Neural cell (in vitro differentiated cells): Measurements from ENCODE around the gene HHATL.

Source experiments
- CTCF ChIP-seq: fragments of 450-650 bp; IDR thresholded peaks from 2 replicates; pipeline ENCODE4 v1.5.1; 2014; ENCODE audit warnings: antibody characterized with exemption, mild to moderate bottlenecking, moderate library complexity; ENCODE audit not compliant: poor library complexity, severe bottlenecking
- EP300 ChIP-seq: fragments of 450-650 bp; conservative IDR thresholded peaks from 2 replicates; pipeline ENCODE4 v1.6.1; 2014; ENCODE audit warnings: antibody characterized with exemption, mild to moderate bottlenecking, moderate library complexity; ENCODE audit not compliant: poor library complexity, severe bottlenecking
- EZH2 ChIP-seq: fragments of 200-600, 300-800 bp; shearing (Covaris generic), sonication (generic); IDR thresholded peaks from 2 replicates; pipeline ENCODE4 v1.6.1; 2014; ENCODE audit warnings: antibody characterized with exemption, low read length, borderline replicate concordance, mild to moderate bottlenecking; ENCODE audit not compliant: insufficient read depth, poor library complexity, severe bottlenecking
- MXI1 ChIP-seq: fragments of 450-650 bp; conservative IDR thresholded peaks from 2 replicates; pipeline ENCODE4 v1.6.1; 2014; ENCODE audit warnings: antibody characterized with exemption, mild to moderate bottlenecking; ENCODE audit not compliant: poor library complexity, severe bottlenecking
- POLR2AphosphoS5 ChIP-seq: IDR thresholded peaks from 2 replicates; pipeline ENCODE4 v1.6.1; 2012
- RAD21 ChIP-seq: fragments of 450-650 bp; conservative IDR thresholded peaks from 2 replicates; pipeline ENCODE4 v1.6.1; 2014; ENCODE audit warnings: antibody characterized with exemption, mild to moderate bottlenecking, moderate library complexity
- REST ChIP-seq: IDR thresholded peaks from 2 replicates; pipeline ENCODE4 v1.6.1; 2012; ENCODE audit warnings: borderline replicate concordance
- SMC3 ChIP-seq: fragments of 450-650 bp; conservative IDR thresholded peaks from 2 replicates; pipeline ENCODE4 v1.6.1; 2014; ENCODE audit warnings: antibody characterized with exemption, mild to moderate bottlenecking, moderate library complexity; ENCODE audit not compliant: poor library complexity
- TAF1 ChIP-seq: IDR thresholded peaks from 2 replicates; pipeline ENCODE4 v1.6.1; 2012; ENCODE audit warnings: low read depth

GRCh38 chr3:42717306-42717705, 14.7 kb upstream of the HHATL start:
- no peak for TF ChIP-seq TAF1
- TF ChIP-seq CTCF, result no peak
- no peak for TF ChIP-seq POLR2AphosphoS5
- TF ChIP-seq SMC3, result no peak
- no peak for TF ChIP-seq EP300
- no peak for TF ChIP-seq EZH2
- no peak for TF ChIP-seq REST
- no peak for TF ChIP-seq RAD21
- TF ChIP-seq MXI1, result no peak
